Measurements from ENCODE around the gene TJP2. TPM values are rescaled to one million over a fixed set of nuclear protein-coding genes. Genes with fewer than 3 reads are reported as not detected.

Gene TJP2
- total and polyA plus RNA-seq, 2 of the 4 experiments (the other 2 are of a cell fraction) = 38.3 to 49.3 TPM

- Histone ChIP-seq H3K18ac (ENCODE audit: low read depth, low read length) (no peak overlapping the region), H4K5ac (ENCODE audit: low read depth, low read length) (no peak overlapping the region), H3K27me3 (ENCODE audit: control insufficient read depth, insufficient read depth, low read length) (peaks cover 4% of the 10 kb centered on the region), H3K9me1 (ENCODE audit: insufficient read depth, low read length) (no peaks in the 10 kb centered on the region), H2AFZ (replicated peaks; ENCODE audit: low read length, poor library complexity) (no peak overlapping the region), H3K4me1 (ENCODE audit: control insufficient read depth, insufficient read depth, low read length) (no peaks in the 10 kb centered on the region), H3K4me3 (ENCODE audit: insufficient read depth, low read depth, low read length) (no peak overlapping the region), H3K4ac (ENCODE audit: low read depth, low read length) (no peak overlapping the region), H3K36me3 (ENCODE audit: control insufficient read depth, insufficient read depth, low read length) (no peaks in the 10 kb centered on the region), H3K9me3 (ENCODE audit: control insufficient read depth, insufficient read depth, low read length) (no peaks in the 10 kb centered on the region), H4K20me1 (ENCODE audit: insufficient read depth, low read length) (no peaks in the 10 kb centered on the region), H2BK120ac (ENCODE audit: low read depth, low read length) (no peak overlapping the region), H4K91ac (ENCODE audit: insufficient read depth, low read depth, low read length) (no peak overlapping the region), H2BK5ac (ENCODE audit: low read depth, low read length, poor library complexity, severe bottlenecking) (no peak overlapping the region), H3K4me2 (ENCODE audit: low read depth, low read length) (no peak overlapping the region), H3K14ac (replicated peaks; ENCODE audit: low read depth, low read length) (no peak overlapping the region), H2AK9ac (replicated peaks; ENCODE audit: low read depth, low read length, poor library complexity) (no peak overlapping the region), H2AK5ac (ENCODE audit: low read depth, low read length) (no peak overlapping the region), H3K56ac (ENCODE audit: extremely low read depth, insufficient read depth, low read length) (no peak overlapping the region), H4K8ac (ENCODE audit: low read depth in 2 of 2, low read length in 2 of 2) (no peak overlapping the region), H3K79me1 (ENCODE audit: low read depth in 1 of 2, low read length in 2 of 2) (no peaks in the 10 kb centered on the region), H3K9ac (ENCODE audit: low read depth, low read length) (no peak overlapping the region), H2BK15ac (ENCODE audit: low read depth, low read length) (no peak overlapping the region), H2BK20ac (ENCODE audit: low read depth, low read length) (no peak overlapping the region), H3K23ac (ENCODE audit: low read depth, low read length) (no peak overlapping the region), H3K27ac (ENCODE audit: insufficient read depth, low read length) (no peak overlapping the region)
- WGBS, 2 experiments (ENCODE audit: extremely low coverage in 2 of 2, insufficient read length in 1 of 2) = no CpG with 5 or more reads among the region's 3 CpGs
- ChIA-PET POLR2A (ENCODE audit: unreplicated experiment) (no interaction called here), CTCF (interaction anchor here (1.0 kb wide), 1 partner anchor 13 kb away, joined by 3 read pairs; no protein-coding TSS in a partner anchor)
- no peak for ATAC-seq (ENCODE audit: low read depth)
- TF ChIP-seq MAFK (IDR thresholded peaks at IDR 0.05; ENCODE audit: low read depth, low read length) = no peak
- intact Hi-C loops (cut with micrococcal nuclease) (no loop called here), in situ Hi-C loops (cut with MboI; ENCODE audit: low sequenced_read_pairs) (no loop called here), dilution Hi-C loops (cut with HindIII; ENCODE audit: low sequenced_read_pairs, unreplicated experiment) (no loop called here)
- BruUV-seq (replicated peaks) = no TSS peak
- no peak for DNase-seq
These were observed 118.0 kb downstream of the TJP2 start for GRCh38 chr9:69292078-69292477.
